Upper lobe of right lung (tissue), 1 donor: ENCODE results near the gene TMEM267. TPM values are rescaled to one million over a fixed set of nuclear protein-coding genes. Genes with fewer than 3 reads are reported as not detected.
A peak's percentile ranks its signal among the peaks of the same experiment; 100 is the strongest.
"Not testable (repeated sequence)": the region's sequence is repeated elsewhere in the genome, so short reads cannot be mapped to it uniquely, and the experiment has no call there.

Experiments used
- ATAC-seq: fragments of 200-7000 bp; cut with Tn5 transposase; one replicate; pipeline ENCODE4 v1.9.1; 2020; ENCODE audit warnings: mild to moderate bottlenecking, moderate library complexity
- DNase-seq: peaks from one replicate; pipeline ENCODE4 v3.0.0-alpha.2; 2020
- H3K27ac ChIP-seq: fragments of 200-600 bp; one replicate; pipeline ENCODE4 v1.8.0; 2022
- H3K27me3 ChIP-seq: fragments of 200-600 bp; one replicate; pipeline ENCODE4 v1.8.0; 2022; ENCODE audit warnings: mild to moderate bottlenecking
- H3K36me3 ChIP-seq: fragments of 200-600 bp; one replicate; pipeline ENCODE4 v1.8.0; 2022
- H3K4me1 ChIP-seq: fragments of 200-600 bp; one replicate; pipeline ENCODE4 v1.8.0; 2022
- H3K4me3 ChIP-seq: fragments of 200-600 bp; one replicate; pipeline ENCODE4 v1.8.0; 2022; ENCODE audit warnings: mild to moderate bottlenecking
- H3K9me3 ChIP-seq: fragments of 200-600 bp; one replicate; pipeline ENCODE4 v1.8.0; 2022
- CTCF ChIP-seq: fragments of 200-600 bp; IDR thresholded peaks from one replicate; pipeline ENCODE4 v1.8.0; 2022; ENCODE audit warnings: antibody characterized with exemption
- intact Hi-C: fragments of 100-400 bp; cut with DNase I; formaldehyde crosslinking; loops from one replicate; pipeline ENCODE4 v1.11.0; 2022
- total RNA-seq: library from RNA; stranded (reverse); fragmentation: NEBNext Ultra II Directional; extraction: Animal tissue kit (Norgen Biotek cat#: 25700); gene quantifications from one replicate; pipeline ENCODE4 v1.2.1, GENCODE V29; 2021
- donor health status: DM: no; HTN: yes; CAD: no; lungs with severe emphysema.

TMEM267 gene
- total RNA-seq, 1 donor from 2014 or later = 12.0 TPM

GRCh38 chr5:43427306-43427705 is 56.4 kb downstream of the TMEM267 start:
- DNase-seq = no peak
- H3K4me3 ChIP-seq = no peak overlapping the region
- TF ChIP-seq CTCF = no peak
- no peaks in the 10 kb centered on the region for H3K27me3 ChIP-seq
- no peaks in the 10 kb centered on the region for H3K36me3 ChIP-seq
- H3K27ac ChIP-seq = no peak overlapping the region
- ATAC-seq = no peak
- intact Hi-C loops = no loop called here
- H3K9me3 ChIP-seq = no peaks in the 10 kb centered on the region
- H3K4me1 ChIP-seq = peaks cover 1% of the 10 kb centered on the region

- TF ChIP-seq CTCF = no peak
- Histone ChIP-seq H3K4me1 (peaks cover 4% of the 10 kb centered on the region), H3K27me3 (no peaks in the 10 kb centered on the region), H3K9me3 (no peaks in the 10 kb centered on the region), H3K36me3 (no peaks in the 10 kb centered on the region), H3K27ac (no peak overlapping the region), H3K4me3 (no peak overlapping the region)
- DNase-seq = no peak
- intact Hi-C loops = no loop called here
- peak; percentile 41 for ATAC-seq
Observed at GRCh38 chr5:43425983-43426382, 57.7 kb downstream of the TMEM267 start.

DNA sequence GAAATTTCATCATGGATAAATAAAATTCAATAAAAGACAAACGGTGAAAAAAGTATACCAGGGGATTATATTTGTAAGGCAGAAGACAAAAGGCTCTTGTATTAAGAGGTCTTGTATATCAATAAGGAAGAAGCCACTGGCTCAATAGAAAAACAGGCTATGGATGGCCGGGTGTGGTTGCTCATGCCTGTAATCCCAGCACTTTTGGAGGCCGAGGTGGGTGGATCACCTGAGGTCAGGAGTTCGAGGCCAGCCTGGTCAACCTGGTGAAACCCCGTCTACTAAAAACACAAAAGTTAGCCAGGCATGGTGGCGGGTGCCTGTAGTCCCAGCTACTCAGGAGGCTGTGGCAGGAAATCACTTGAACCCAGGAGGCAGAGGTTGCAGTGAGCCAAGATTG is 60.6 kb downstream of the TMEM267 start:
- H3K9me3 ChIP-seq, H3K27ac ChIP-seq, H3K27me3 ChIP-seq, H3K4me3 ChIP-seq, intact Hi-C loops, H3K4me1 ChIP-seq, DNase-seq, H3K36me3 ChIP-seq, ATAC-seq: not testable (repeated sequence)

DNA sequence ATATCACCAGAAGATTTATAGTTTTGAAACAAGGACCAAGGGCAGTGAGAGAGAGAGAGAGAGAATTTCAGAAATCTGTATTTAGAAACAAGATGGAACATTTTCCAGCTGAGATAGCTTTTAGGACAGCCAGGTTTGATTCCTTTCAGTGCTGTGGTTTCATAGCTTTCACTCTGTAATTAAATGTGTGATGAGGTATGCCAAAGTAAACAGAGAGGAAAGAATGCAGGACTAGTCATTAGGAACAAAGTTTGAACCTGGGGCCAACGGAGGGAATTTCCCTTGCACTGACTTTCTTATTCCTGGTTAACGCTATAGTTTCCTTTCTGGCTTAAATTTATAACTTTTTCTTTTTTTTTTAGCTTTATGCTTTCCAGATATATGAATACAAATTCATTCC is 61.5 kb downstream of the TMEM267 start:
- no peaks in the 10 kb centered on the region for H3K36me3 ChIP-seq
- no peak overlapping the region for H3K27ac ChIP-seq
- DNase-seq = no peak
- peaks cover 4% of the 10 kb centered on the region for H3K4me1 ChIP-seq
- peak; percentile 75 for ATAC-seq
- intact Hi-C loops = no loop called here
- no peak overlapping the region for H3K4me3 ChIP-seq
- no peaks in the 10 kb centered on the region for H3K27me3 ChIP-seq
- no peaks in the 10 kb centered on the region for H3K9me3 ChIP-seq
- TF ChIP-seq CTCF = no peak

DNA sequence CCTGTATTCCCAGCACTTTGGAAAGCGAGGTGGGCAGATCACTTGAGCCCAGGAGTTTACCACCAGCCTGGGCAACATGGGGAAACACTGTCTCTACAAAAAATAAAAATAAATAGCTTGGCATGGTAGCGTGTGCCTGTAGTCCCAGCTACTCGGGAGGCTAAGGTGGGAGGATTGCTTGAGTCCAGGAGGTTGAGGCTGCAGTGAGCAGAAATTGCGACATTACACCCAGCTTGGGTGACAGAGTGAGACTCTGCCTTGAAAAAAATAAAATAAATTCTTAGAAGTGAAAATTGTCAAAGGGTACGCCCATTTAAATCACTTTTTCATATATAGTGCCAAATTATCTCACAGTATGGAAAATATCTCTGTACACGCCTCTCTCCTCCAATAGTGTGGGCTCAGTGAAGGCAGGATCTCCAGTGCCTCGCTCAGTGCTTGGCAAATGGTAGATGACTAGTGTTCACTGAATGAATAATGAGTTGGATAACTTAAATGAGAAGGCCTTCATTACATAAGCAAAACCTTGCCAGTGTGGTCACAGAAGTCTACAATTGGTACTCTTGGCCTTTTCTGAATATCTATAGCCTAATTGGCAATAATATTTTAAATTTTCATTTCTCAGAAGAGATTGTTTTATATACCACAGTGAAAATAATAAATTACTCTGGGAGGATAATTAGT is 62.1 kb downstream of the TMEM267 start:
- ATAC-seq = no peak
- Histone ChIP-seq H3K27ac (no peak overlapping the region), H3K4me3 (no peak overlapping the region), H3K27me3 (no peaks in the 10 kb centered on the region), H3K4me1 (peaks cover 4% of the 10 kb centered on the region), H3K9me3 (no peaks in the 10 kb centered on the region), H3K36me3 (no peaks in the 10 kb centered on the region)
- DNase-seq = no peak
- intact Hi-C loops = no loop called here
- TF ChIP-seq CTCF = no peak

GRCh38 chr5:43420241-43420640 is 63.4 kb downstream of the TMEM267 start:
- intact Hi-C loops = no loop called here
- H3K4me1 ChIP-seq = peaks cover 4% of the 10 kb centered on the region
- no peak overlapping the region for H3K27ac ChIP-seq
- TF ChIP-seq CTCF = no peak
- ATAC-seq = no peak
- H3K9me3 ChIP-seq = no peaks in the 10 kb centered on the region
- no peaks in the 10 kb centered on the region for H3K36me3 ChIP-seq
- no peak for DNase-seq
- H3K27me3 ChIP-seq = no peaks in the 10 kb centered on the region
- H3K4me3 ChIP-seq = no peak overlapping the region
